ENCODE measurements around the gene BMPER.

Gene BMPER

GRCh38 chr7:33887266-33887975, 17.9 kb upstream of the BMPER start:
- DNase-seq: peak in 18 of 58 donors; percentile 5 to 61 (median 29)

GRCh38 chr7:33888166-33888565, 17.2 kb upstream of the BMPER start:
- DNase-seq: no peak

GRCh38 chr7:33892945-33893344, 12.4 kb upstream of the BMPER start:
- peak in 3 of 58 donors; percentile 4 to 18 (median 10) for DNase-seq

- DNase-seq: no peak
Observed at GRCh38 chr7:33893377-33893776, 12.0 kb upstream of the BMPER start.

GRCh38 chr7:33895025-33895804, 10.1 kb upstream of the BMPER start:
- DNase-seq: peak; percentile 5 to 92 (median 69)

- no peak for DNase-seq
Observed at GRCh38 chr7:33900501-33900900, 4.8 kb upstream of the BMPER start.

GRCh38 chr7:33901199-33901598, 4.1 kb upstream of the BMPER start:
- no peak for DNase-seq

GRCh38 chr7:33901847-33902246, 3.5 kb upstream of the BMPER start:
- DNase-seq: no peak

GRCh38 chr7:33902746-33903145, 2.6 kb upstream of the BMPER start:
- DNase-seq: no peak

- DNase-seq: peak in 53 of 58 donors; percentile 12 to 81 (median 42)
Observed at GRCh38 chr7:33903791-33904680, 1.3 kb upstream of the BMPER start.

- peak in 37 of 58 donors; percentile 8 to 72 (median 44) for DNase-seq
Observed at GRCh38 chr7:33904681-33905388, 504 bp upstream of the BMPER start.

GRCh38 chr7:33906697-33907096, 1.4 kb downstream of the BMPER start:
- no peak for DNase-seq

- DNase-seq: no peak
Observed at GRCh38 chr7:33907625-33908024, 2.3 kb downstream of the BMPER start.

- no peak for DNase-seq
Observed at GRCh38 chr7:33909318-33909717, 4.0 kb downstream of the BMPER start.

- no peak for DNase-seq
Observed at GRCh38 chr7:33909755-33910154, 4.4 kb downstream of the BMPER start.

GRCh38 chr7:33910756-33911155, 5.4 kb downstream of the BMPER start:
- DNase-seq: no peak

GRCh38 chr7:33916357-33917081, 11.2 kb downstream of the BMPER start:
- DNase-seq: no peak

GRCh38 chr7:33917661-33918060, 12.3 kb downstream of the BMPER start:
- no peak for DNase-seq

GRCh38 chr7:33918438-33919143, 13.3 kb downstream of the BMPER start:
- DNase-seq: no peak

GRCh38 chr7:33919449-33919848, 14.1 kb downstream of the BMPER start:
- DNase-seq: no peak

Data from anterior cingulate cortex (tissue), 58 donors.